Measurements from ENCODE around the gene BRINP3.

The BRINP3 gene

GRCh38 chr1:190320952-190321351, 156.7 kb downstream of the BRINP3 start:
- peak; percentile 76 for TF ChIP-seq CTCF (IDR thresholded peaks at IDR 0.05)

- TF ChIP-seq CTCF (IDR thresholded peaks at IDR 0.05), result no peak
These were observed 164.9 kb downstream of the BRINP3 start for GRCh38 chr1:190312763-190313162.

- no peak for TF ChIP-seq CTCF (IDR thresholded peaks at IDR 0.05)
These were observed 174.2 kb downstream of the BRINP3 start for GRCh38 chr1:190303501-190303900.

- no peak for TF ChIP-seq CTCF (IDR thresholded peaks at IDR 0.05)
These were observed 181.2 kb downstream of the BRINP3 start for GRCh38 chr1:190296453-190296852.

- TF ChIP-seq CTCF (IDR thresholded peaks at IDR 0.05), result no peak
These were observed 187.8 kb downstream of the BRINP3 start for GRCh38 chr1:190289897-190290296.

GRCh38 chr1:190286111-190286510, 191.6 kb downstream of the BRINP3 start:
- no peak for TF ChIP-seq CTCF (IDR thresholded peaks at IDR 0.05)

- no peak for TF ChIP-seq CTCF (IDR thresholded peaks at IDR 0.05)
These were observed 200.6 kb downstream of the BRINP3 start for GRCh38 chr1:190277107-190277506.

GRCh38 chr1:190274721-190275120, 202.9 kb downstream of the BRINP3 start:
- no peak for TF ChIP-seq CTCF (IDR thresholded peaks at IDR 0.05)

Measured in LNCAP (cell line).